ENCODE results near the gene UBE2J2.

The UBE2J2 gene

DNA sequence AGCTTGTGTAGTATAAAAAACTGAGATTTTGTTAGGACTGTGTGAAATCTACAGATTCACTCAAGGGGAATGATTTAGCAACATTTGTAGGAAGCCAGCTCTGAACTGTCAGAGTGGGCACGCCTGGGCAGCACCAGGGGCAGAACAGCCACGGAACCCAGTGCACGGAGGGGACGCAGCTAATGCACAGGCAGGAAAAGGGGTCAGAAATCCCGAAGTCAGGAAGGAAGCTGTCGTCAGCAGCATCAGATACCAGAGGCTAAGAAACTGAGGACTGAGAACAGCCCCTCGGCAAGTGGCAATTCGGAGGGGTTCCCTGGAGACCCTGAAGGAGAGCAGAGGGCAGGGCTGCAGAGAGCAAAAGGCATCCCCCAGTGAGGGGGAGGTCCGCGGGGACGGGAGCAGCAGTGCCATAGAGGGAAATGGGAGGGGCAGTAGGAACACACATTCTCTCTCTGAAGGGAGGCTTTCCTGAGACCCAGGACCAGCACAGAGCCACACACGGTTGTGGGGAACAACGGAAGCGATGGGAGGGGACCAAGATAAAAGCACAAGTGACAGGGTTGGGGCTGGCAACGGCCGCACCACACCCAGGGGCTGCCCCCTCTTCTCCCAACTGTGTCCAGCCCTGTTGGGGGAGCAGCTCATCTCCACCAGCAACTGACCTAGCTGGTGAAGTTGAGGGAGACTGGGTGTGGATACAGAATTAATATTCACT is 12.7 kb downstream of the UBE2J2 start:
- ChIA-PET POLR2A (interaction anchor here (0.9 to 1.1 kb wide), 2 partner anchors 10 to 12 kb away, joined by 3 read pairs; partner anchors contain the start of gene UBE2J2), CTCF (no interaction called here)
- no peak for TF ChIP-seq FOXA1 (IDR thresholded peaks at IDR 0.05)
- no peak for TF ChIP-seq CTBP1 (IDR thresholded peaks at IDR 0.05; ENCODE audit: borderline replicate concordance)
- TF ChIP-seq SUZ12 (IDR thresholded peaks at IDR 0.05), result no peak
- no peak for DNase-seq (ENCODE audit: extremely low spot score)

DNA sequence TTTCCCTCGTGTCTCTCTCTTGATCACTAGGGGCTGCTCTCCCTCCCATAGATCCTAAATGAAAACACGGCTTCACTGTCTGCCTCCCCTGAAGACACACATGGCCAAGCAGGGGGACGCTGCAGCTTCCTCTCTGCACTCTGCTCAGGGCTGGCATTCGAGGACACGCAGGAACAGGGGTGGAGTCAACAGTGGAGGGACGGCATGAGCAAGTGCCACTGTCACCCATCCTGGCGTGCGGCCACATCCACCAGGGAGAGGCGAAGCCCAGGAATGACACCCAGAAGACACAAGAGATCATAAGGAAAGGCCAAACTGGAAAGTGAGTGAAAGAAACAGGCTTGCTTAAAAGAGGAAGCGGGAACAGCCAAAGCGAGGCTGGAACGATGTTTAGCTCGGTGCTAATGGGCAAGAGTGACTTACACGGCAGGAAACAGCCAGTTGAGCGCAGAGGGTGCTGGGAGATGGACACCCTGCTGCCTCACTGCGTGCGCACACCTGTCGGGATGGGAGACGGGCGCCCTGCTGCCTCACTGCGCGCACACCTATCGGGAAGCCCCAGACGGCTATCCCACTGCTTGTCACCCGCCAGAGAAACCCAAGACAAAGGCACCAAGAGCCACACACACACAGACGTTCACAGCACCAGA is 13.6 kb downstream of the UBE2J2 start:
- no peak for DNase-seq (ENCODE audit: extremely low spot score)
- CTCF ChIA-PET, result no interaction called here
- TF ChIP-seq SUZ12 (IDR thresholded peaks at IDR 0.05) (no peak), SP1 (IDR thresholded peaks at IDR 0.05) (no peak), FOXK2 (IDR thresholded peaks at IDR 0.05) (no peak), HDGF (IDR thresholded peaks at IDR 0.05; ENCODE audit: borderline replicate concordance) (no peak), CTBP1 (IDR thresholded peaks at IDR 0.05; ENCODE audit: borderline replicate concordance) (no peak), FOXM1 (IDR thresholded peaks at IDR 0.05; ENCODE audit: borderline replicate concordance) (no peak), L3MBTL2 (conservative IDR thresholded peaks at IDR 0.05) (no peak)
- POLR2A ChIA-PET, result interaction anchor here (0.9 kb wide), 1 partner anchor 13 kb away, joined by 3 read pairs; the partner anchor contains the start of gene UBE2J2

DNA sequence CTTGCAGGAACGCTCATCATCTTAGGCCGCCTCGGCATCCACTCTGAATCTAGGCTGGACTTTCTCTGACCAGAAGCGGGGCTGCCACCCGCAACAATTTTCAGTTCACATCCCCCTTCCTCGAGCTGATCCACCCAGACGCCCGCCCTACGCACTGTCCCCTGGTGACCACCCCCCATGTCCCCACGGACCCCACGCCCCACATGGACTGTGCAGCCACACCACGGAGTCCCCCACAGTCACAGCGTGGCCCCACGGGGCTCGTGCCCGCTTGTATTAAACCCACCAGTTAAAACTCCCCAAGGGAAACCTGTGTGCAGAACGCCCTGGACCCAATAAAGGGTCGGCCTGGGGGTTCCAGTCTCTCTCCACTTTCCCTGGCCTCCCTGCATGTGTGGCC is 14.1 kb downstream of the UBE2J2 start:
- TF ChIP-seq L3MBTL2 (conservative IDR thresholded peaks at IDR 0.05) (no peak), FOXA1 (IDR thresholded peaks at IDR 0.05) (no peak), HDGF (IDR thresholded peaks at IDR 0.05; ENCODE audit: borderline replicate concordance) (no peak), LEF1 (IDR thresholded peaks at IDR 0.05; ENCODE audit: borderline replicate concordance) (no peak), FOXK2 (IDR thresholded peaks at IDR 0.05) (no peak), SP1 (IDR thresholded peaks at IDR 0.05) (no peak)
- DNase-seq (ENCODE audit: extremely low spot score), result no peak
- CTCF ChIA-PET, result no interaction called here
- POLR2A ChIA-PET, result no interaction called here

DNA sequence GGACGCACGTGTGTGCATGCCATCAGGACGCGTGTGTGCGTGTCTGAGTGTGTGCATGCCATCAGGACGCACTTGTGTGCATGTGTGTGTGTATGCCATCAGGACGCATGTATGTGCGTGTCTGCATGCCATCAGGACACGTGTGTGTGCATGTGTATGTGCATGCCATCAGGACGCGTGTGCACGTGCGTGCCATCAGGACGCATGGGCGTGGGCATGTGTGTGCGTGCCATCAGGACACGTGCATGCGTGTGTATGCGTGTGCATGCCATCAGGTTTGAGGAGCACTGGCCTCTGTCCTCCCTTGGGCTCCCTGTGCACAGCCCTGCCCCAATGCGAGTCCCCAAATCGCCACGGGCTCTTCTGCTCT is 14.6 kb downstream of the UBE2J2 start:
- DNase-seq (ENCODE audit: extremely low spot score), result no peak
- TF ChIP-seq NFRKB (IDR thresholded peaks at IDR 0.05) (no peak), FOXK2 (IDR thresholded peaks at IDR 0.05) (no peak), TARDBP (IDR thresholded peaks at IDR 0.05) (no peak), BHLHE40 (IDR thresholded peaks at IDR 0.05; ENCODE audit: borderline replicate concordance) (no peak), FOXA1 (IDR thresholded peaks at IDR 0.05) (no peak), LEF1 (IDR thresholded peaks at IDR 0.05; ENCODE audit: borderline replicate concordance) (no peak), FOXM1 (IDR thresholded peaks at IDR 0.05; ENCODE audit: borderline replicate concordance) (no peak), ARNT (IDR thresholded peaks at IDR 0.05) (no peak), L3MBTL2 (conservative IDR thresholded peaks at IDR 0.05) (no peak), SUZ12 (IDR thresholded peaks at IDR 0.05) (no peak), SP1 (IDR thresholded peaks at IDR 0.05) (no peak), ZNF384 (IDR thresholded peaks at IDR 0.05) (no peak), ELF4 (IDR thresholded peaks at IDR 0.05) (no peak), HDGF (IDR thresholded peaks at IDR 0.05; ENCODE audit: borderline replicate concordance) (no peak), CTBP1 (IDR thresholded peaks at IDR 0.05; ENCODE audit: borderline replicate concordance) (no peak)
- TF ChIP-seq, protein P1, sequence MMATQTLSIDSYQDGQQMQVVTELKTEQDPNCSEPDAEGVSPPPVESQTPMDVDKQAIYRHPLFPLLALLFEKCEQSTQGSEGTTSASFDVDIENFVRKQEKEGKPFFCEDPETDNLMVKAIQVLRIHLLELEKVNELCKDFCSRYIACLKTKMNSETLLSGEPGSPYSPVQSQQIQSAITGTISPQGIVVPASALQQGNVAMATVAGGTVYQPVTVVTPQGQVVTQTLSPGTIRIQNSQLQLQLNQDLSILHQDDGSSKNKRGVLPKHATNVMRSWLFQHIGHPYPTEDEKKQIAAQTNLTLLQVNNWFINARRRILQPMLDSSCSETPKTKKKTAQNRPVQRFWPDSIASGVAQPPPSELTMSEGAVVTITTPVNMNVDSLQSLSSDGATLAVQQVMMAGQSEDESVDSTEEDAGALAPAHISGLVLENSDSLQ (IDR thresholded peaks at IDR 0.05), result no peak
- POLR2A ChIA-PET, result no interaction called here
- CTCF ChIA-PET, result no interaction called here

DNA sequence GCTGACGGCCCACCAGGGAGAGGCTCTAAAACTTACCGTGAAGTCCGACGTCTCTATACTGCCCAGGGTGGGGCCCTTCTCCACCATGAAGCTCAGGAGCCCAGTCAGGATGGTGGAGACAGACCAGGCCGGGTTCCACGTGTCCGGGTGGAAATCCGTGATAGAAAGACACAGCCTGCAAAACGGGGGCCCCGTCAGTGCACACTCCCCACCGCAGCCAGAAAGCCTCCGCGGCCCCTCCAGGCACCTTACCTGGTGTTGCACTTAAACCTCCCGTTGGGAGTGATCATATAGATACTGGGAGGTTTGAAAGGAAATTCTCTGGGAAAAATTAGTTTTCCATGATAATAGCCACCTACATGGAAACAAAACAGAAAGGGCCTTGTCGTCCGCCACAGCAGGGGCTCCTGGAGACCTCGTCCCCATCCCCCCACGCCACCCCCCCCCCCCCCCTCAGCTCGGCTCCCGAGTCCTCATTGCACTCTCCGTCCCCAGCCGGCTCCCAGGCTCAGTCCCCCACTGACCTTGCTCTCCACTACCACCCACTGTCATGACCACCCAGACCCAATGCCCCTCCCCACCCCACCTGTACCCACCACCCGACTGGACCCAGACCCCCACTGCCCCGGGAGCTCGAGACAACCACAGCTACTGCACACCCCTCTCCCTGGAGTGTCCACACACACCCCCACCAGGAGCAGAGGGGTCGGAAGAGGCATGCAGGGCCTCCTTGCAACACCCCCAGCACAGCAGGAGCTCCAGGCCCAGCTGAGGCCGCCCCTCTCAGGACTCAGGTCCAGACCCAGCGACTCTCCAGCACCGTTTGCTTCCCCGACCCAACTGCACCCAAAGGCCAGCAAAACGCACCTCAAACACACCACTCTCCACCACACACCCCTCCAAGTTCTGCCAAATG is 16.4 kb downstream of the UBE2J2 start:
- TF ChIP-seq ARNT (IDR thresholded peaks at IDR 0.05), result no peak
- no peak for TF ChIP-seq FOXA1 (IDR thresholded peaks at IDR 0.05)
- no peak for TF ChIP-seq TARDBP (IDR thresholded peaks at IDR 0.05)
- TF ChIP-seq SP1 (IDR thresholded peaks at IDR 0.05), result no peak
- TF ChIP-seq FOXM1 (IDR thresholded peaks at IDR 0.05; ENCODE audit: borderline replicate concordance), result no peak
- no peak for TF ChIP-seq HDGF (IDR thresholded peaks at IDR 0.05; ENCODE audit: borderline replicate concordance)
- TF ChIP-seq BHLHE40 (IDR thresholded peaks at IDR 0.05; ENCODE audit: borderline replicate concordance), result no peak
- TF ChIP-seq FOXK2 (IDR thresholded peaks at IDR 0.05), result no peak
- TF ChIP-seq L3MBTL2 (conservative IDR thresholded peaks at IDR 0.05), result no peak
- TF ChIP-seq NFRKB (IDR thresholded peaks at IDR 0.05), result no peak
- no peak for TF ChIP-seq SUZ12 (IDR thresholded peaks at IDR 0.05)
- no peak for TF ChIP-seq LEF1 (IDR thresholded peaks at IDR 0.05; ENCODE audit: borderline replicate concordance)
- TF ChIP-seq CTBP1 (IDR thresholded peaks at IDR 0.05; ENCODE audit: borderline replicate concordance), result no peak
- TF ChIP-seq, protein P1 (IDR thresholded peaks at IDR 0.05), result no peak
- no peak for TF ChIP-seq ZNF384 (IDR thresholded peaks at IDR 0.05)
- TF ChIP-seq ELF4 (IDR thresholded peaks at IDR 0.05), result no peak
- DNase-seq (ENCODE audit: extremely low spot score), result no peak
- CTCF ChIA-PET, result interaction anchor here (1.0 kb wide), 1 partner anchor 273 kb away, joined by 3 read pairs; no protein-coding TSS in a partner anchor
- POLR2A ChIA-PET, result no interaction called here

DNA sequence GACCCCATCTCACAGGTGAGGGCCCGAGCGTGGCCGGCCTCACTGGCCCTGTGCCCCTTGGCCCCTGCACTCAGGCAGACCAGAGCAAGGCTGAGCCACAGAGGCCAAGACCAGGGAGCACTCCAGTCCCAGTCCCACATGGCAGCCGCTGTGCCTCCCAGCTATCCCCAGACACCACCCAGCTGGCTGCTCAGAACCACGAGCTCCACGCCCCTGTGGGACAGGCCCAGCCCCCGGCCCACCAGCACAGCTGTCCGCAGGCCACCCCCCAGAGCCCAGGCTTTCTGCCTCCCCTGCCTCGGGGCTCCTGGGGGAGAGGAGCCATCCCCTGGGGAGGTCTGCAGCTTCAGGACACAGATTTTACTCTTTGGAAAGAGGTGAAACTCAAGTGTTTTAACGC is 18.0 kb downstream of the UBE2J2 start:
- no peak for TF ChIP-seq ZNF384 (IDR thresholded peaks at IDR 0.05)
- TF ChIP-seq FOXA1 (IDR thresholded peaks at IDR 0.05), result no peak
- TF ChIP-seq TARDBP (IDR thresholded peaks at IDR 0.05), result no peak
- no peak for TF ChIP-seq FOXM1 (IDR thresholded peaks at IDR 0.05; ENCODE audit: borderline replicate concordance)
- no peak for TF ChIP-seq BHLHE40 (IDR thresholded peaks at IDR 0.05; ENCODE audit: borderline replicate concordance)
- no peak for TF ChIP-seq L3MBTL2 (conservative IDR thresholded peaks at IDR 0.05)
- TF ChIP-seq LEF1 (IDR thresholded peaks at IDR 0.05; ENCODE audit: borderline replicate concordance), result no peak
- TF ChIP-seq ARNT (IDR thresholded peaks at IDR 0.05), result no peak
- ChIA-PET CTCF (no interaction called here), POLR2A (interaction anchor here (1.1 kb wide), 1 partner anchor 23 kb away, joined by 3 read pairs; the partner anchor contains the start of gene B3GALT6)
- no peak for DNase-seq (ENCODE audit: extremely low spot score)

Data from HEK293T (cell line).